HG03520 (cell line): Measurements from ENCODE around the gene CPNE1.

Source experiments
- ATAC-seq: cut with Tn5 transposase; IDR thresholded peaks from one replicate; pipeline ENCODE4 v1.9.1; 2021; ENCODE audit warnings: mild to moderate bottlenecking, moderate library complexity; ENCODE audit not compliant: unreplicated experiment

CPNE1 gene

DNA sequence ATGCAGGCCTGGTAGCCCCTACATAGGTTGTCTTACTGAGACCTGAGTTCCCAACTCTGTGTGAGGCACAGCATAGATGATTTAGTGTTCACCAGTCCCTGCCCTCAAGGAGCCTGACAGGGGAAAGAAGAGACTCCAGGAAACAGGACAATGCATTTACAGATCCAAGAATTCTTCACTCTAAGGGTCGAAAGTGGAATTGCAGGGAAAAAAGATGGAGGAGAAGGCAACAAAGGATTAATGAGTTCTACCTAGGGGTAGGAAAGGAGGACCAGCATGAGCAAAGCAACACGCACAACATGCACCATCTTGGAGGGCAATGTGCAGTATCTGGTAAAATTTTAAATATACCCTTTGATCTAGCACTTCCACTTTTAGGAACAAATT is 43.1 kb downstream of the CPNE1 start:
- no peak for ATAC-seq

DNA sequence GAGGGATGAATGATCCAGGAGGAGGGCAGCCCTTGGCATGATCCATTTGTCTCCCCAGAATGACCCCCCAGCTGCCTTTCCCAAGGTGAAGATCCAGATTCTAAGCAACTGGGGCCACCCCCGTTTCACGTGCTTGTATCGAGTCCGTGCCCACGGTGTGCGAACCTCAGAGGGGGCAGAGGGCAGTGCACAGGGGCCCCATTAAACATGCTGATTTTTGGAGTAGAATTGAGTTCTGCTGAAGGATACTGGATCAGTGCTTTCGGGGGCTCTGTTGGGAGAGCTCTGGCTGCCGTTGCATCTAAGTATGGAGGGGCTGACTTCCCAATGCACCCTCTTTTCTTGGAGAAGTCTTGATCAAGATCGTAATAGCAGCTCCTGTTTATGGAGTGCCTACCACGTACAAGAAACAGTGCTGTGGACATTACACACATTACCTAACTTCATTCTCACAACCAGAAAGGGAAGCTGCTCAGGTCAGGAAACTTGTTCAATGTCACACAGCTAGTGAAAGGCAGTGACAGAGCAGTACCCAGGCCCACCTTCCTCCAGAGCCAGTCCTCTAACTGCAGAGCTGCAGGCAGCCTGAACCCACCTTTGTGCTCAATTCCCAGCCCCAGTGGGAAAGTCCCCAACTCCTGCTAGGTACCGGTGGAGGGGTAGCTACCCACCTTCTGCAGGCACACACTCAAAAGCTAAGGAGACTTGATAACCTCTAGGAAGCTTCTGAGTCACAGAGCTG is 43.7 kb downstream of the CPNE1 start:
- no peak for ATAC-seq

DNA sequence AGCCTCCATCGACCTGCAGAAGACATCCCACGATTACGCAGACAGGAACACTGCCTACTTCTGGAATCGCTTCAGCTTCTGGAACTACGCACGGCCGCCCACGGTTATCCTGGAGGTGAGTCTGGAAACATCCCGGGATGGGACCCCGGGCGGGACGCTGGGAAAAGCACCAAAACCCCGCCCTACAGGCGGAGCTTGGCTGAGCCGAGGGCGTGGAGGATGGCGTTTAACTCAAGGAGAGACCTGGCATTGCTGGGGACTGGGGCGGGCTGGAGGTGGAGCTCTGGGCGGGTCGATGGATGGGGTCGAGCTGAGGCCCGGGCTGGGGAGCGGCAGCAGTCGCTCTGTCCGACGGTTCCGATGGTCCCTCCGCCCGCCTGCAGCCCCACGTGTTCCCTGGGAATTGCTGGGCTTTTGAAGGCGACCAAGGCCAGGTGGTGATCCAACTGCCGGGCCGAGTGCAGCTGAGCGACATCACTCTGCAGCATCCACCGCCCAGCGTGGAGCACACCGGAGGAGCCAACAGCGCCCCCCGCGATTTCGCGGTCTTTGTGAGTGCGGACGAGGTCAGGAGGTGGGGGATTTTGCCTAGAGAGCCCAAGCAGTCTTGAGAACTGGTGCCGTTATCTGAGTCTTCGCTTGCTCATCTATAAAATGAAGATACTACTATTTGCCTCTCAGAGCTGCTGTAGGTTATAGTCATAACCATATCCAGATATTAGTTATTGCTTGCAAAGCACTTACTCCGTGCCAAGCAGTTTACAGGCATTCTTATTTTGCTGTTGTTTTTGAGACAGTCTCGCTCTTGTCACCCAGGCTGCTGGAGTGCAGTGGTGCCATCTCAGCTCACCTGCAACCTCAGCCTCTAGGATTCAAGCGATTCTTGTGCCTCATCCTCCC is 45.3 kb downstream of the CPNE1 start:
- ATAC-seq, result no peak

DNA sequence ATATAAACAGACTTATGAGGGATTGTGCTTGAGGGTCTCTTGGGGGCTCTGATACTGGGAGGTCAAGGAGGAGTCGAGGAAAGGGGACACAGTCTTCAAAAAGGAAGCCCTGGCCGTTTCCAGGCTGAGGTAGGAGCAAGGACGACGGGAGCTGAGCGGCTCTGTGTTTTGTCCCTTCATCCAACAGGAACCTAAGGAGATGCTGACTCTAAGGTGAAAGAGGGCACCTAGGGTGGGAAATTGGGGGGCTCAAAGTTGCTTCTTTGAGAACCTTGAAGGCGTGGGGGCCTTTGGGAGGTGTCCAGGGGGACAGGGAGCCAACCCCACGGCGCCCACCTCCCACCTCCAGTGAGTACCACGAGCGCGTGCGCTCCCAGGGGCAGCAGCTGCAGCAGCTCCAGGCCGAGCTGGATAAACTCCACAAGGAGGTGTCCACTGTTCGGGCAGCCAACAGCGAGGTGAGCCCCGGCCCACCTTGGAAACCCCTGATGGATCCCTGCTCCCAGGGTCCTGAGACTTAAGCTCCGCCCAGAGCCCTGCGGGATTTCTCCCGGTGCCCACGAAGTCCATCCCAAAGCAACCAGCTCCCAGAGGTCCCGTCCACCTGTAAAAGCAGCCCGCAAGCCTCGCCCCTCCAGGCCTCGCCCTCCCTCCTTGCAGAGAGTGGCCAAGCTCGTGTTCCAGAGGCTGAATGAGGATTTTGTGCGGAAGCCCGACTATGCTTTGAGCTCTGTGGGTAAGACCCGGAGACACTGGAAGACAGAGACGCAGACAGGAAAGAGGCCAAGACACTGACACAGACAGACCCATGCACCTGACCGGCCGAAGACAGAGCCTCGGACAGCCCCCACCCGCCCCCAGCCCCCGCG is 46.2 kb downstream of the CPNE1 start:
- no peak for ATAC-seq

DNA sequence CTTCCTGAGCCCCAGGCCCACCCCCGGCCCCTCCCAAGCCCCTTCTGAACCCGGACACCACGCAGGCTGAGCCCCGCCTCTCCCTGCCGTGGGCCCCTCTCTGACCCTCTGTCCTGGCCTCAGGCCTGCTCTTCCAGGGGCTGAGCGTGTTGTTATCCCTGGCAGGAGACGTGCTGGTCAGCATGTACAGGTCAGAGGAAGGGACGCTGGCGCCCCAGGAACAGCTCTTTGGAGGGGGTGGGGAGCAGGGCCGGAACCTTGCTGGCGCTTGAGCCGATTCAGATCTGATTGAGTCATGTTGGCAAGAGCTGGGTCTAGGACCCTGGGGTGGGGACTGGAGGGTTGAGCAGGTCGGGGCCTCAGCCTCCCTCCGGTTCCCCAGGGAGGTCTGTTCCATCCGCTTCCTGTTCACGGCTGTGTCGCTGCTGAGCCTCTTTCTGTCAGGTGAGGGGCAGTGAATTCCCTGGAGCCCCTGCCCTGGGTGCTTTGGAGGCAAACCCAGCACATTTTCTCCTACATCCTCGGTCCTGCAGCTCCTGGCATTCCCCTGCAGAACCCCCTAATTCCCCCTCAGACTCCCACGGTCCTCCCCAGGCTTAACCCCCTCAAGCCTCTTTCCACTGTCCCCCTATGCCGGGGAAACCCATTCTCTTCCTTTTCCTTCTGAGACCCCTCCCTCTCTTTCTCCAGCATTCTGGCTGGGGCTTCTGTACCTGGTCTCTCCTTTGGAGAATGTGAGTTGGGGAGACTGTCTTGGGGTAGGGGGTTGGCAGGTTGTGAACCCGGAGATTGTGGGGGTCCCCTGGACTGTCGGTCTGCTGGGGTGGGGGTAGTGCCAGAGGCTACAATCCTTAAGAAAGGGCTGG is 47.1 kb downstream of the CPNE1 start:
- ATAC-seq, result no peak

DNA sequence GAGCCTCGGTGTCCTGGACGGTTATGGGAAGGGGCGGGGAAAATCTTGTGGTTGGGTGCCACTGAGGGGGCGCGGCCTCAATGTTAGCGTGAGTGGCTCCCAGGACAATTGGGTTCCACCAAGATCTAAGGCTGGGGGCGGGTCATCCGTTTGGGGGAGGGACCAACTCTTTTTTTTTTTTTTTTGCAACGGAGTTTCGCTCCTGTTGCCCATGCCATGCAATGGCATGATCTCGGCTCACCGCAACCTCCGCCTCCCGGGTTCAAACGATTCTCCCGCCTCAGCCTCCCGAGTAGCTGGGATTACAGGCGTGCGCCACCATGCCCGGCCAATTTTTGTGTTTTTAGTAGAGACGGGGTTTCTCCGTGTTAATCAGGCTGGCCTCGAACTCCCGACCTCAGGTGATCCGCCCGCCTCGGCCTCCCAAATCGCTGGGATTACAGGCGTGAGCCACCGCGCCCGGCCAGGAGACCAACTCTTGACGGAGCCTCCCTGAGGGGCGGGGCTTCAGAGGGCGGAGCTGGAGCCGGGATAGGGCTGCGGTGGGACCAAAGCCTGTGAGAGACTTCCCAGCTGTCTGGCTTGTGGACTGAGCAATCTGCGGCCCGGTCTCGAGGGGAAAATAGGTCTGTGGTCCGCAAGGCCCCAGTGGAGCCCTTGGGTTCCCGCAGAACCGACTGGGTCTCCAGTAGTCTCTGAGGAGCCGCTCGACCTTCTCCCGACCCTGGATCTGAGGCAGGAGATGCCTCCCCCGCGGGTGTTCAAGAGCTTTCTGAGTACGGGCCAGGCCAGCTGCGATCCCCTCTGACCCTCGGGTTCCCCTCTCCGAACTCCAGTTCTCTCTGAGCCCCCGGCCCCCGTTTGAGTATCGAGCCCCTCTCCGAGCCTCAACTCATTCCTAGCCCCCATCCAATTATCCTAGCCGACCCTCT is 48.0 kb downstream of the CPNE1 start:
- no peak for ATAC-seq

DNA sequence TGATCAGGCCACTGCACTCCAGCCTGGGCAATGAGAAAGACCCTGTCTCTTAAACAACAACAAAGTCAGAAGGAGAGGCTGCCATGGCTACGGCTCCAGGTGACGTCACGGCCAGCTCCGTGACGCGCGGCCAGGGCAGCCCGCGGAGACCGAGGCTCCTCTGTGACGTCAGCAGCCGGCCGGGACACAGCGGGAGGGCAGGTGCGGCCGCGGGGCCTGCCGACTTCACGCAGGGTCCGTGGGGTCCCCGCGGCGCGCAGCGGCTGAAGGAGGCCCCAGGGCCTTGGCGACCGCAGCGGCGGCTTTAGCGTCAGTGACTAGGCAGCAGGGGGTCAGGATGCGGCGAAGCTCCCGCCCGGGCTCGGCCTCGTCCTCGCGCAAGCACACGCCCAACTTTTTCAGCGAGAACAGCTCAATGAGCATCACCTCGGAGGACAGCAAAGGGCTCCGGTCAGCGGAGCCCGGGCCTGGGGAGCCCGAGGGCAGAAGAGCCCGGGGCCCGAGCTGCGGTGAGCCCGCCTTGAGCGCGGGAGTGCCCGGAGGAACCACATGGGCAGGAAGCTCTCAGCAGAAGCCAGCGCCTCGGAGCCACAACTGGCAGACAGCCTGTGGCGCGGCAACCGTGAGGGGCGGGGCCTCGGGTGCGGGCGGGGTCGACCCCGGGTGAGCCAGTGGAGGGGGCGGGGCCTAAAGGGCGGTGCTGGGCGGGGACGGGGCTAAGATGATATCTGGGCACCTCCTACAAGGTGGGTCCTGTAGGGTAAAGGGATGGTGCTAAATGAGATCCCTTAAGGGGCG is 48.8 kb downstream of the CPNE1 start, which contains the start of gene SPAG4:
SPAG4 (plus strand) TSS at position 163 of the 798 bp plus-strand sequence; CDS start at position 338, 175 bp downstream.
- ATAC-seq, result peak; percentile 74

DNA sequence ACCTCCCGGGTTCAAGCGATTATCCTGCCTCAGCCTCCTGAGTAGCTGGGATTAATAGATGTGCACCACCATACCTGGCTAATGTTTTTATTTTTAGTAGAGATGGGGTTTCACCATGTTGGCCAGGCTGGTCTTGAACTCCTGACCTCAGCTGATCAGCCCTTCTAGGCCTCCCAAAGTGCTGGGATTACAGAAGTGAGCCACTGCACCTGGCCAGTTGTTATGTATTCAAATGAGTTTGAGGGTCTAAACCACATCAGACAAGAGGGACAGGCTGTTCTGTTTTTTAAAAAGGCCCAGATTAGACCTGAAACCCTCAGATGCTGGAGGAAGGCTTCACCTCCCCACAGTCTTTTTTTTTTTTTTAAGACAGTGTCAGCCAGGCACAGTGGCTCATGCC is 53.2 kb downstream of the CPNE1 start:
- no peak for ATAC-seq

DNA sequence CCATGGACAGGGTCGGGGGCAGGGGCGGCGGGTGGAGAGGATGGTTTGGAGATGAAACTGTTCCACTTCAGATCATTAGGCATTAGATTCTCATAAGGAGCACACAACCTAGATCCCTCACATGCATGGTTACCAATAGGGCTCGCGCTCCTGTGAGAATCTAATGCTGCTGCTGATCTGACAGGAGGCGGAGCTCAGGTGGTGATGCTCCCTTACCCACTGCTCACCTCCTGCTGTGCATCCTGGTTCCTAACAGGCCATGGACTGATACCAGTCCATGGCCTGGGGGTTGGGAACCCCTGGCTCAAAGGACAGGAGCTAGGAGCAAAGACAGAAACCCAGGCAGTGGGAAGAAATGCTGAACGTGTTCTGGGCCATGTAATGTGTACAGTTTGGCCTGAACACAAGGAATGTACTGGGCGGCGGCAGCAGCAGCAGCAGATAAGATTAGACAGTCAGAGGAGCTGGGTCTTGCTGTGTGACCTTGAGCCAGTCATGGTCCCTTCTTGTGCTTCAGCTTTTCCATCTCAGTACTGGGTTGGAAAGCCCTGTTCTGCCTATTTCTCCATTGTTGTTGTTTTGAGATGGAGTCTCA is 53.8 kb downstream of the CPNE1 start:
- no peak for ATAC-seq

DNA sequence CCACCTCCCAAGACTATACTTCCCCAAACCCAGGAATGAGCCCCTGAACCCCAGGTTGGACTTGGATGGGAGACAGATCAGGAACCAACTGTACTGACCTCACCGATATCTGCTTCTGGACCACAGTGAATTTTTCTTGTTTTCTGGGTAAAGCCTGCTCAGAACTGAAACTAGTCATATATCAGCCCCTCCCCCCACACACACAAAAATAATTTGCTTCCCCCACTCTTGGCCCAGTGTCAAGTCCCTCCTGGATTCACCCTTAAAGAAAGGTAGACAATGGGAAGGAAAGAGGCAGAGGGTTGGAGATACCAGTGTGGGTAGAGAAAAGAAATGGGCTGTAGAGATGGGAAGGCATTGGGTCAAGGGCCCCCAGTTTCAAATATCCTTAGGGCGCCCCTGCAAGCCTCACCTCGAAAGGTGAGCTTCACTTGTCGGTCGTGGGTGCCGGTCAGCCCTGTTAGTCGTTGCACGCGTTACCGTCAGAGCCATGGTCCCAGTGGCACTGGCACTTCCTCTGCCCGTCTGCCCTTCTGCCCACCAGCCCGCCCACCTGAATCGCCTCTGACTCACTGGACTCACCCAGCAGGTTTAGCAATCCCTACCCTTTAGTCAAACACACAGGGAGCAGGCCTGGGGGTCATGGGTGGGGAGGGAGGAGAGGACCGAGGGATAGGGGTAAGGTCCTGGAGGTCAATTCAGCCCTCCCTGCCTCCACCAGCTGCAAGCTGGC is 57.5 kb downstream of the CPNE1 start:
- ATAC-seq, result no peak

DNA sequence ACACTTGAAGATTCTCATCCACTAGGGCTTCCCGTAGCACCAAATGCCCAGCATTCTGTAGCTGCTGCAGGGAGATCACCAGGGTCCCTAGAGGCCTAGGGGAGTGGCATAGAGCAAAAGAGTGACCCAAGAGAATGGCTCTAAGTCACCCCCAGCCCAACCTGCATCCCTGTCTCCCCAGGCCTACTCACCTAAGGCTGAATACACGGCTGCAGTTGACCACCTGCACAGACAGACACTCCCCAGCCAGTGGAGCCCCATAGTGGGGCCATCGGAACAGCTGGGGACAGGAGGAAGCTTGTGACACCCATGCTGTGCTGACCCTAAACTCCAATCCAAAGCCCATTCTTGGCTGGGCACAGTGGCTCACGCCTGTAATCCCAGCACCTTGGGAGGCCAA is 58.6 kb downstream of the CPNE1 start:
- no peak for ATAC-seq

DNA sequence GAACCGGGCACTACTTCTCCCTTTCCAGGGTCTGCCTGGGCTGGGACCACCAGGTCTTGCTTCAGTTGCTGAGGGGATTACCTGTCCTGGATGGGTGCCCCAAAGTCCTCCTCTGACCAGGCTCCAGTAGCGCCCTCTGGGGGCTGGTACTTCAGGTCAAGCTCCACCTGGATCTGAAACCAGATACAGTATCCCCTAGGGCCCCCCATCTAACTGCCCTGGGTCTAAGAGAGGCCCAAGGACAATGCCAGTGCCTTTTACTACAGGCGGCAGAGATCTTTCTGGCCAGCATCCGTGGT is 60.3 kb downstream of the CPNE1 start:
- no peak for ATAC-seq

DNA sequence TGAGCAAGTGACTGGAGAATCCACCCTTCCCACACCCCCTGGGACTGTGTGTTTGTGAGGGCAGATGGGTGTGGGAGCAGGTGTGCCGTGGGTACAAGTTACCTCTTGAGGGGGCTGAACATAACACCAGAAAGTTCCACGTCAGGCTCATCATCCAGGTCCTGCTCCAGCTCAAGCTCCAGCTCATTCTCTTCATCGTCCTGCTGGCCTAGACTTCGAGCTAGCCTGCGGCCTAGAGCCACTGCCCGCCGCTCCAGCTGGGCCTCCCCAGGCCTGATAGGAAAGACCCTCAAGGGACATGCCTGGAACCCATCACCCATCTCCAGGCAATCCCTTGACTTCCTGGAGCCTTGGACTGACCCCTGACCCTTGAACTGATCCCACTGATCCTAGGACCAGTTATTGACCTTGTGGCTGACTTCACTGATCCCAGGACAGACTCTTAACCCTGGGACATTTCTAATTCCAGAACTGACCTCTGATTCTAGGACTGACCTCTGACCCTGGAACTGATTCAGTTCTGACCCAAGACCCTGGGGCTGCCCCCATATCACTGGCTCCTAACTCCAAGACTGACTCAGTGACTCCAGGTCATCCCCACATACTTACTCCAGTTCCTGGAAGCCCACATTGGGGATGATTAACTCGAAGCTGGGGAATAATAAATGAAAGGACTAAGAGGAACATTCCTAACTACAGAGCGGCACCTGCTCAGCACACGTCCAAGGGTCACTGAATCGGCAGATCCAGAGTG is 60.8 kb downstream of the CPNE1 start:
- ATAC-seq, result no peak

DNA sequence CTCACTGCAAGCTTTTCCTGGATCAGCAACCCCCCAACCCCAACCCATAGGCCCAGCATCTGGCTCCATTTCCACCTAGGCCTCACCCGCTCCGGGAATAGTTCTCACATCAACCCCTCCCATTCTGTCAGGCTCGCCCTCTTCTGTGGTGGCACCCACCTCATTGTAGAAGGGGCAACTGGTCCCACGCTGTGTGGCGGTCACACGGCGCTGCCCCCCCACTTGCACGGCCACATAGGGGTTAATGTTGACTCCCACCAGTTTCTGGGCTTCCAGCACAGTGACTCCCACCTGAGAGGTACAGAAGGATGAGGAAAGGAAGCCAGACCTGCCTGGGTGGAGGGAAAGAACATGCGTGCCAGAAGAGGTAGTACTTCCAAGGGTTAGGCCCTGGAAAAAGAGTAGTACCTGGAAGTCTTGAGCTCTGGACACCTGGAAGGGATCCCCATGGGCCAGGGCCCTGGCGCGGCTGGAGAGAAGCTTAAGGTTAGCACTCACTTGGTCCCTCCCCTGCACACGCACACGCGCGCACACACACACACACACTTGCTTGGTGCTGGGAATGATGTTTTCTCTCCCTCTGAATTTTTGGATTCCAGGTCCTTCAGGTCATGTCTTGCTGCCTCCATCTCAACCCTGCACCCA is 61.7 kb downstream of the CPNE1 start:
- ATAC-seq, result no peak

DNA sequence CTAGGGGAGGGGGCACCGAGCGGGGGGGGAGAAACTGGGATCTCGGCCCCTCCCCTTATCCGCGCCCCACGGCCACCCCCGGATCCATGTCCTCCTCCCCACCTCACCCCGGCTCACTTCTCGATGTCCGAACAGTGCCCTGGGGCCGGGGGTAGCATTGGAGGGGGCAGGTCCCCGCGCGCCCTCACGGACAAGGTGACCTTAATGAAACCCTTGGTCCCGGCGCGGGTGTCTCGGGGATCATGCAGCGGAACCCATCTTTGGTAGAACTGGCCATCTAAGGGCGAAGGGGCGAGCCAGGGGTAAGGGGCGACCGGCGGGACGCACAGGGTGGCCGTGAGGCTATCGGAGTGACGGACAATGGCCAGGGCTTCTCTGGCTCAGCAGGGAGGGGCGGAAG is 62.7 kb downstream of the CPNE1 start:
- no peak for ATAC-seq
